ENCODE measurements around the gene SYNPO.

DNA sequence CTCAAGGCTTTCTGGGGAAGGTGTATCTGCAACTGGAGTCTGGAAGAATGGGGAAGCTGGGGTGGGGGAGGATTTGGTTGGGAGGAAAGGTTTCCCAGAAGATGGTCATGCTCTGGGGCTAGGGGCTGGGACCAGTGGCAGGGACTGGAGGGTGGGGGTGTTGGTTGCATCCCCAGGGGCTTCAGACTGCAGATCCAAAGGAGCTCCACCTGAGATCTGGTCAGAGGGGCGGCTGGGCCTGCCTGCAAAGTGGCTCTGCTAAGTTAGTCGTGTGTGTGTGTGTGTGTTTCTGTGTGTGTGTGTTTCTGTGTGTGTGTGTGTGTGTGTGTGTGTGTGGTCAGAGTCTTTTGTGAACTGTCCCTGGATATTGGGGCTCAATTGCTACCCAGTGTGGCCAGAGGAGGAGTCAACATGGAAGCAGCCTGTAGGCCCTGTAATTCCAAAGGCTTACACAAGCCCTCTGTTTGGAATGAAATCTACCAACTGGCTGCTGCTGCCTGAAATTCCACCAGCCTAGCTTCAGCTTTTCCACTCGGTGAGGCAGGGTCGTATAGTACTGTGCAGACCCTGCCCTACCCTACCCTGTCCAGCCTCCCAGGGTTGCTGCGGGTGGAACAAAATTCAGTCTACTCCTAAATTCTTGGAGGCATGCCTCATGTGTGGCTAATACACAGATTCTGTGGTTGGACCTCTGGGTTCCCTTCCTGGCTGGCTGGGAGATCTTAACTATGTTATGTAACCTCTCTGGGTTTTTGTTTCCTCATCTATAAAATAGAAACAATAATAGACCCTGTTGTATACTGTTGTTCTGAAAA is 12.5 kb upstream of the SYNPO start:
- TF ChIP-seq, protein P1, sequence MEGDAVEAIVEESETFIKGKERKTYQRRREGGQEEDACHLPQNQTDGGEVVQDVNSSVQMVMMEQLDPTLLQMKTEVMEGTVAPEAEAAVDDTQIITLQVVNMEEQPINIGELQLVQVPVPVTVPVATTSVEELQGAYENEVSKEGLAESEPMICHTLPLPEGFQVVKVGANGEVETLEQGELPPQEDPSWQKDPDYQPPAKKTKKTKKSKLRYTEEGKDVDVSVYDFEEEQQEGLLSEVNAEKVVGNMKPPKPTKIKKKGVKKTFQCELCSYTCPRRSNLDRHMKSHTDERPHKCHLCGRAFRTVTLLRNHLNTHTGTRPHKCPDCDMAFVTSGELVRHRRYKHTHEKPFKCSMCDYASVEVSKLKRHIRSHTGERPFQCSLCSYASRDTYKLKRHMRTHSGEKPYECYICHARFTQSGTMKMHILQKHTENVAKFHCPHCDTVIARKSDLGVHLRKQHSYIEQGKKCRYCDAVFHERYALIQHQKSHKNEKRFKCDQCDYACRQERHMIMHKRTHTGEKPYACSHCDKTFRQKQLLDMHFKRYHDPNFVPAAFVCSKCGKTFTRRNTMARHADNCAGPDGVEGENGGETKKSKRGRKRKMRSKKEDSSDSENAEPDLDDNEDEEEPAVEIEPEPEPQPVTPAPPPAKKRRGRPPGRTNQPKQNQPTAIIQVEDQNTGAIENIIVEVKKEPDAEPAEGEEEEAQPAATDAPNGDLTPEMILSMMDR (IDR thresholded peaks at IDR 0.05; ENCODE audit: low read depth, low read length, poor library complexity, severe bottlenecking), result no peak
- no peak for TF ChIP-seq EZH2phosphoT487 (IDR thresholded peaks at IDR 0.05; ENCODE audit: borderline replicate concordance, low read length)

Data from DOHH2 (cell line).